NCI-H226 (cell line): Measurements from ENCODE around the gene ISYNA1.

Source experiments
- DNase-seq: peaks from one replicate; pipeline ENCODE4 v3.0.0-alpha.2; 2015

The ISYNA1 gene

DNA sequence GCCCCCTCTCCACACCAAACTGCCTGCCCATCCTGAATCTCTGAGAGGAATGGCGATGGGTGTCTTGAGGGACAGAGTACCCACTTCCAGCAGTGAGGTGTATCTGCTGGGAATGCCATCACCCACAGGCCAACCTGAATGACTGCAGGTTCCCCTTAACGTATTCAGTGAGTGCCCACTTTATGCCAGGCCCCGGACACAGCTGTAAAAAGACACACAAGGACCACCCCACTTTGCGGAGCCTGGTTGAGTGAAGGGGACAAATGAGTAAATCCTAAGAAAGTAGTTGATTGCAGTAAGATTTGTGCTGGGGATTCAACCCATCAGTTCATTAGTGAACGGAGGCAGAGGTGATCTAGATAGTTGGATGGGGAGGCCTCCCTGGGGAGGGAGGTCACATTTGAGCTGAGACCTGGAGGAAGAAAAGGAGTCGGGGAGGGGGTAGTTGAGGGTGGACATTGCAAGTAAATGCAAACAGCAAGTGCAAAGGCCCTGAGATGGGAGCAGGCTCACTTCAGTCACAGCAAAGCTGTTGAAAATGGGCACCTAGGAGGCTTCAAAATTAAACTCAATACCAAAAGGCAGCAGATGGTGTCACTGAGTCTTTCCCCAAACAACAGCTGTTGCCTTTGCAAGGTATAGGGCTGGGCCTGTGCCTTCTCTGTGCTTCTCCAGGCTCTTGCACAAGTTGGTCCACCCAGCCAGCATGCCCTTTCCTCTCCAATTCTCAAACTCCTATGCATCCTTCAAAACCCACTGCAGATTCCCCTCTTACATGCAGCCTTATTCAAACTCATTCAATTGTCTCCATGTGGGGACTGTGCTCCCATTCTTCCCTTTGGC lies 47.6 kb downstream of the ISYNA1 start:
- DNase-seq: no peak

GRCh38 chr19:18389726-18390064 lies 48.2 kb downstream of the ISYNA1 start:
- no peak for DNase-seq

GRCh38 chr19:18388960-18389725 lies 48.8 kb downstream of the ISYNA1 start:
- no peak for DNase-seq

DNA sequence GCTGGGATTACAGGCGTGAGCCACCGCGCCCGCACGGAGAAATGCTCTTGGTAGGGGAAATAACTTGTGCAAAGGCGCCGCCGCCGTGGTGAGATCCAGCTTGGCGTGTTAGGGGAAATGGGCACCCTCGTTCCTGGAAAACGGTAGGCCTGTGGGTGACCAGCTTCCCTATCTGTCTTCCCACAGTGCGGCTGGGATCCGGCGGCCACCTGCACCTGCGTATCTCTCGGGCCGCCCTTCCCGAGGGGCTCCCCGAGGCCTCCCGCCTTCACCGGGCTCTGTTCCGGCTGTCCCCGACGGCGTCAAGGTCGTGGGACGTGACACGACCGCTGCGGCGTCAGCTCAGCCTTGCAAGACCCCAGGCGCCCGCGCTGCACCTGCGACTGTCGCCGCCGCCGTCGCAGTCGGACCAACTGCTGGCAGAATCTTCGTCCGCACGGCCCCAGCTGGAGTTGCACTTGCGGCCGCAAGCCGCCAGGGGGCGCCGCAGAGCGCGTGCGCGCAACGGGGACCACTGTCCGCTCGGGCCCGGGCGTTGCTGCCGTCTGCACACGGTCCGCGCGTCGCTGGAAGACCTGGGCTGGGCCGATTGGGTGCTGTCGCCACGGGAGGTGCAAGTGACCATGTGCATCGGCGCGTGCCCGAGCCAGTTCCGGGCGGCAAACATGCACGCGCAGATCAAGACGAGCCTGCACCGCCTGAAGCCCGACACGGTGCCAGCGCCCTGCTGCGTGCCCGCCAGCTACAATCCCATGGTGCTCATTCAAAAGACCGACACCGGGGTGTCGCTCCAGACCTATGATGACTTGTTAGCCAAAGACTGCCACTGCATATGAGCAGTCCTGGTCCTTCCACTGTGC lies 49.6 kb downstream of the ISYNA1 start:
- DNase-seq: peak; percentile 39

- DNase-seq: no peak
Observed at GRCh38 chr19:18386543-18387271, 51.2 kb downstream of the ISYNA1 start.

DNA sequence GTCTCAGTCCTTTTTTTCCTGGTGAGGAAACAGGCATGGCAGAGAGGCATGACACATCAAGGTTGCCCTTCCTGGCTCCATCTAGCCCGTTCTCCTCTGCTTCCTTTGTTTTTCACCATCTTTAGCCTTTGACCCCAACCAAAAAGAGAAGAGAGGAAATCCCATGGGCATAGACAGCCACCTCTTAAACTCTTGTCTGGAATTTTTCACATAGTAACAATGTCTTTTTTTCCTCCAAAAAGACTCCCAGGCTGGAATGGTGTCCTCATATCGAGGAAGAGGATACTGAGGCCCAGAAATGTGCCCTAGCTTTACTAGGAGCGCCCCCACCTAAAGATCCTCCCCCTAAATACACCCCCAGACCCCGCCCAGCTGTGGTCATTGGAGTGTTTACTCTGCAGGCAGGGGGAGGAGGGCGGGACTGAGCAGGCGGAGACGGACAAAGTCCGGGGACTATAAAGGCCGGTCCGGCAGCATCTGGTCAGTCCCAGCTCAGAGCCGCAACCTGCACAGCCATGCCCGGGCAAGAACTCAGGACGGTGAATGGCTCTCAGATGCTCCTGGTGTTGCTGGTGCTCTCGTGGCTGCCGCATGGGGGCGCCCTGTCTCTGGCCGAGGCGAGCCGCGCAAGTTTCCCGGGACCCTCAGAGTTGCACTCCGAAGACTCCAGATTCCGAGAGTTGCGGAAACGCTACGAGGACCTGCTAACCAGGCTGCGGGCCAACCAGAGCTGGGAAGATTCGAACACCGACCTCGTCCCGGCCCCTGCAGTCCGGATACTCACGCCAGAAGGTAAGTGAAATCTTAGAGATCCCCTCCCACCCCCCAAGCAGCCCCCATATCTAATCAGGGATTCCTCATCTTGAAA lies 52.0 kb downstream of the ISYNA1 start, which contains the start of gene GDF15:
TSS of gene GDF15 (plus strand) at position 484 of the 868 bp plus-strand sequence. CDS start at position 516, 32 bp downstream.
- peak; percentile 90 for DNase-seq

GRCh38 chr19:18385359-18385674 lies 52.6 kb downstream of the ISYNA1 start:
- DNase-seq: no peak

DNA sequence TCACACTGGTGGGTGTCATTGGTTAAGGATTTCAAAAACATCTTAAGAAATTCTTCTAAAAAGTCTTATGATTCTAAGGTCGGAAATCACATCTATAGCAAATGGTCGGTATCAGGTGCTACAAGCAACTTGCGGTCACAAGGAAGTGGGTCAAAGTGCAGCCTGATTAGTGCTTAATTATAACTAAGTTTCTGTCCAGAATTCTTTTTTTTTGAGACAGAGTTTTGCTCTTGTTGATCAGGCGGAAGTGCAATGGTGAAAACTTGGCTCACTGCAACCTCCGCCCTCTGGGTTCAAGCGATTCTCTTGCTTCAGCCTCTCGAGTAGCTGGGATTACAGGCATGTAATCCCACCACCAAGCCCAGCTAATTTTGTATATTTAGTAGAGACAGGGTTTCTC lies 53.2 kb downstream of the ISYNA1 start:
- DNase-seq: no peak
